Left lung (tissue), 10 donors: ENCODE results near the gene CYREN. TPM values are rescaled to one million over a fixed set of nuclear protein-coding genes. Genes with fewer than 3 reads are reported as not detected.

Source experiments
- ATAC-seq: fragments of 200-7000 bp; cut with Tn5 transposase; one replicate; pipeline ENCODE4 v1.9.1; 2020; ENCODE audit warnings: moderate library complexity
- DNase-seq, 4 donors: peaks; one replicate each; pipeline ENCODE4 v3.0.0-alpha.2; 2013 to 2020
- H3K27ac ChIP-seq, 2 donors: fragments of 200-600 bp; sonication (generic) in 1 of 2; one replicate each; pipeline versions ENCODE4 v1.5.0 to v1.8.0; 2020 to 2021
- H3K27me3 ChIP-seq, 2 donors: fragments of 200-600 bp; sonication (generic) in 1 of 2; one replicate each; pipeline versions ENCODE4 v1.5.0 to v1.8.0; 2020 to 2021
- H3K36me3 ChIP-seq, 2 donors: fragments of 200-600 bp; sonication (generic) in 1 of 2; one replicate each; pipeline versions ENCODE4 v1.5.0 to v1.8.0; 2020 to 2021
- H3K4me1 ChIP-seq, 2 donors: fragments of 200-600 bp; one replicate each; pipeline ENCODE4 v1.8.0; 2021
- H3K4me3 ChIP-seq, 2 donors: fragments of 200-600 bp; sonication (generic) in 1 of 2; one replicate each; pipeline versions ENCODE4 v1.5.0 to v1.8.0; 2020 to 2021; ENCODE audit warnings: mild to moderate bottlenecking in 1 of 2
- H3K9me3 ChIP-seq, 2 donors: fragments of 200-600 bp; sonication (generic) in 1 of 2; one replicate each; pipeline versions ENCODE4 v1.5.0 to v1.8.0; 2020 to 2021
- intact Hi-C, 2 donors: fragments of 100-400 bp; cut with DNase I; formaldehyde crosslinking; loops; one replicate each; pipeline versions ENCODE4 v1.11.2 to v1.14.2; 2022
- polyA plus RNA-seq, 6 donors: library from polyadenylated mRNA; unstranded; fragments of 120-200 nt; gene quantifications; one replicate each; pipeline ENCODE4 v1.2.1, GENCODE V29; 2013; ENCODE audit not compliant: insufficient read length in 6 of 6
- total RNA-seq, 2 donors: library from RNA; stranded (reverse); fragmentation: NEBNext Ultra II Directional; extraction: Animal tissue kit (Norgen Biotek cat#: 25700); gene quantifications; one replicate each; pipeline ENCODE4 v1.2.1, GENCODE V29; 2021
- TF ChIP-seq, protein P1 (sequence below), 2 donors: fragments of 200-600 bp; sonication (generic) in 1 of 2; IDR thresholded peaks; one replicate each; pipeline versions ENCODE4 v1.5.0 to v1.8.0; 2021; ENCODE audit warnings: antibody characterized with exemption in 2 of 2
- donor health status: DM: no; HTN: yes; CAD: no.
- donor health status: DM: no; HTN: no; CAD: no.

The CYREN gene
- total and polyA plus RNA-seq, 8 donors: 32.1 to 52.6 (median 45.4) TPM

DNA sequence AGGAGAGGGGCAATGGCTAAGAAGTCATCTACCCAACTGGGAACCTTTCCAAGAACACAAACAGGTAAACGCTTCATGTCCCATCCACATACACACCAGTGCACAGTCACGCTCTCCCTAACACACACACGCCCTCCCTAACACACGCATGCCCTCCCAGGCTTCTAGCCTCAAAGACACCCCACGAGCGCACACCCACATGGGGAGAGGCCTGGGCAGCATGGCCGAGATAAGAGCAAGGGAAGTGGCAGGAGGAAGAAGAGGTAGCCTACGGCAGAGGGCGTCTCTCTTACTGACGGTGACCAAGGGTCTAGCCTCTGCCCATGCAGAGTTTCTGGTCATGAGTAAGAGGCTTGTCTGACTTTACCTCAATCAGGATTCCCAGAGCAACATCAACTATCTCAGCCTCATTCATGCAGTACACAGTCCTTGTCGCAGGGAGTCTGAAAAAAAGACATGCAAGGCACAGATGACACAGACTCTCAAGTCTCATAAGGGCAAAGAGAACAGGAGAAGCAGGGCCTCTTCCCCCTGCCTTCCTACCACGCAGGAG is 3.1 kb downstream of the CYREN start:
- DNase-seq: no peak
- Histone ChIP-seq H3K27ac (peak overlapping the region; percentile 65 to 100), H3K4me1 (peaks cover 8 to 74% of the 10 kb centered on the region in 2 donors), H3K27me3 (no peaks in the 10 kb centered on the region), H3K9me3 (no peaks in the 10 kb centered on the region), H3K4me3 (peak overlapping the region in 1 of 2 donors; percentile 24), H3K36me3 (peaks cover 0 to 55% of the 10 kb centered on the region in 2 donors)
- intact Hi-C loops: loop anchor here in 1 of 2 donors (10.0 kb wide), 1 partner anchor 173 kb away; no protein-coding TSS in a partner anchor
- ATAC-seq: no peak
- TF ChIP-seq, protein P1, sequence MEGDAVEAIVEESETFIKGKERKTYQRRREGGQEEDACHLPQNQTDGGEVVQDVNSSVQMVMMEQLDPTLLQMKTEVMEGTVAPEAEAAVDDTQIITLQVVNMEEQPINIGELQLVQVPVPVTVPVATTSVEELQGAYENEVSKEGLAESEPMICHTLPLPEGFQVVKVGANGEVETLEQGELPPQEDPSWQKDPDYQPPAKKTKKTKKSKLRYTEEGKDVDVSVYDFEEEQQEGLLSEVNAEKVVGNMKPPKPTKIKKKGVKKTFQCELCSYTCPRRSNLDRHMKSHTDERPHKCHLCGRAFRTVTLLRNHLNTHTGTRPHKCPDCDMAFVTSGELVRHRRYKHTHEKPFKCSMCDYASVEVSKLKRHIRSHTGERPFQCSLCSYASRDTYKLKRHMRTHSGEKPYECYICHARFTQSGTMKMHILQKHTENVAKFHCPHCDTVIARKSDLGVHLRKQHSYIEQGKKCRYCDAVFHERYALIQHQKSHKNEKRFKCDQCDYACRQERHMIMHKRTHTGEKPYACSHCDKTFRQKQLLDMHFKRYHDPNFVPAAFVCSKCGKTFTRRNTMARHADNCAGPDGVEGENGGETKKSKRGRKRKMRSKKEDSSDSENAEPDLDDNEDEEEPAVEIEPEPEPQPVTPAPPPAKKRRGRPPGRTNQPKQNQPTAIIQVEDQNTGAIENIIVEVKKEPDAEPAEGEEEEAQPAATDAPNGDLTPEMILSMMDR (IDR thresholded peaks at IDR 0.05): no peak

DNA sequence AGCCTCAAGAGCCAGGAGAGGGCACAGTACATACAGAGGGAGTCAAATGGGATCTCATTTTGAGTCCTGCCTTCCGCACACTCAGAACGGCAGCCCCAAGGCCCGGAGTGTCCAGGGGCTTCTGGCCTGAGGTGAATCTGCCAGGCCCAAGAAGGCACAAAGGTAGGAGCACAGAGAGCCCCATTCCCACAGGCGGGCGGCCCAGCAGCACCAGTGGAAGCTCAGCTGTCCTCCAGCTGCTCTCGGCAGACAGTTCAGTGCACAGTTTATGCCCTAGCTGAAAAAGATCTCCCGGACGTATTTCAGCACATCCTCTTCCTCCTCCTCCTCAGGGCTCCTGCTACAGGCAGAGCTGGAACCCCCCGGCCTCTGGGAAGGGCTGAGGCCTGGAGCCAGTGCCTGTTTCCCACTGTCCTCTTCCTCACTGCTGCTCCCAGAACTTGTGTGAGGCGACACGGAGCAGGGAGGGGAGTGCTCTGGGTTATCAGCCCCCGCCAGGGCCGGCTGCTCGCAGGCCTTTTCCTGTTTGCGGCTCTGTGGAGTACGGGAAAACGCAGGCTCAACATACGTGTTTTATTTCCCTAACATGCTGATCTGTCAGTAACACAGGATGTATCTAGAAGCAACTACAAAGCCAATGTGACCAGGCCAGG is 4.0 kb downstream of the CYREN start:
- H3K4me1 ChIP-seq: peaks cover 5 to 80% of the 10 kb centered on the region in 2 donors
- TF ChIP-seq, protein P1 (IDR thresholded peaks at IDR 0.05): no peak
- no peaks in the 10 kb centered on the region for H3K9me3 ChIP-seq
- H3K4me3 ChIP-seq: no peak overlapping the region
- H3K27me3 ChIP-seq: no peaks in the 10 kb centered on the region
- DNase-seq (no peak), ATAC-seq (no peak)
- intact Hi-C loops: loop anchor here in 1 of 2 donors (10.0 kb wide), 1 partner anchor 172 kb away; no protein-coding TSS in a partner anchor
- peak overlapping the region; percentile 65 to 100 for H3K27ac ChIP-seq
- peaks cover 0 to 55% of the 10 kb centered on the region in 2 donors for H3K36me3 ChIP-seq

DNA sequence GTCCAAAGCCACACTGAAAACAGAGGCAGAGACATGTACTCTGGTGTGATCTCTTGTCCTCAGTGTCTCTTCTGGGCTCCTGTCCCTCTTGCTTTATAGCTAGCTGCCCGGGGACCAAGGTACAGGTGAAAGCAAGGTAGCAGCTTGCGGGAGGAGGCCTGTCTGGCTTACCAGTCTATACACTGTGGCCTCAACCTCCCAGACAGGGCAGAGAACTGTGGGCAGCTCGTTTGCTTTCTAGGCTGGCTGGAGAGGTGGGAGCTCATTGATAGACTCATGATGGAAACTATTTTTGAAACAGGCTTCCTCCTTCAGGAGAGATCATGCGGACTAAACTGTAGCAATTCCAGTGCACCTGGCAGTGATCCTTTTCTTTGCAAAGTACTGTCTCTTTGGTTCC is 4.6 kb downstream of the CYREN start:
- Histone ChIP-seq H3K36me3 (peaks cover 0 to 55% of the 10 kb centered on the region in 2 donors), H3K4me1 (peaks cover 10 to 80% of the 10 kb centered on the region in 2 donors), H3K27ac (peak overlapping the region; percentile 65 to 100), H3K9me3 (no peaks in the 10 kb centered on the region), H3K4me3 (no peak overlapping the region), H3K27me3 (no peaks in the 10 kb centered on the region)
- DNase-seq (no peak), ATAC-seq (no peak)
- TF ChIP-seq, protein P1 (IDR thresholded peaks at IDR 0.05): no peak
- intact Hi-C loops: loop anchor here in 1 of 2 donors (10.0 kb wide), 1 partner anchor 171 kb away; no protein-coding TSS in a partner anchor

DNA sequence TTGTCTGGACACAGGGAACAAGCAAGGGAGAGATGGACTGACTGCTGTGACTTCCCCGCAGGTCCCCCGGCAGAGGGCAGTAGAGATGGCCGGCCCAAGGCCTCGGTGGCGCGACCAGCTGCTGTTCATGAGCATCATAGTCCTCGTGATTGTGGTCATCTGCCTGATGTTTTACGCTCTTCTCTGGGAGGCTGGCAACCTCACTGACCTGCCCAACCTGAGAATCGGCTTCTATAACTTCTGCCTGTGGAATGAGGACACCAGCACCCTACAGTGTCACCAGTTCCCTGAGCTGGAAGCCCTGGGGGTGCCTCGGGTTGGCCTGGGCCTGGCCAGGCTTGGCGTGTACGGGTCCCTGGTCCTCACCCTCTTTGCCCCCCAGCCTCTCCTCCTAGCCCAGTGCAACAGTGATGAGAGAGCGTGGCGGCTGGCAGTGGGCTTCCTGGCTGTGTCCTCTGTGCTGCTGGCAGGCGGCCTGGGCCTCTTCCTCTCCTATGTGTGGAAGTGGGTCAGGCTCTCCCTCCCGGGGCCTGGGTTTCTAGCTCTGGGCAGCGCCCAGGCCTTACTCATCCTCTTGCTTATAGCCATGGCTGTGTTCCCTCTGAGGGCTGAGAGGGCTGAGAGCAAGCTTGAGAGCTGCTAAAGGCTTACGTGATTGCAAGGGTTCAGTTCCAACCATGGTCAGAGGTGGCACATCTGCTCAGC is 6.0 kb downstream of the CYREN start:
- peak overlapping the region; percentile 23 to 100 for H3K27ac ChIP-seq
- H3K9me3 ChIP-seq: no peaks in the 10 kb centered on the region
- no peaks in the 10 kb centered on the region for H3K27me3 ChIP-seq
- no peak overlapping the region for H3K4me3 ChIP-seq
- intact Hi-C loops: loop anchor here in 1 of 2 donors (10.0 kb wide), 1 partner anchor 170 kb away; no protein-coding TSS in a partner anchor
- TF ChIP-seq, protein P1 (IDR thresholded peaks at IDR 0.05): no peak
- peaks cover 0 to 55% of the 10 kb centered on the region in 2 donors for H3K36me3 ChIP-seq
- DNase-seq (no peak), ATAC-seq (no peak)
- peaks cover 22 to 86% of the 10 kb centered on the region in 2 donors for H3K4me1 ChIP-seq
